Vagina (tissue), 2 donors: ENCODE data around the gene NEAT1. TPM values are rescaled to one million over a fixed set of nuclear protein-coding genes. Genes with fewer than 3 reads are reported as not detected.

Experiments used
- DNase-seq, 2 donors: peaks; one replicate each; pipeline ENCODE4 v3.0.0-alpha.2; 2017; ENCODE audit errors: extremely low spot score in 2 of 2
- H3K27ac ChIP-seq: fragments of 200-600 bp; sonication (generic); one replicate; pipeline ENCODE4 v1.5.1; 2019
- H3K27me3 ChIP-seq: fragments of 200-600 bp; sonication (generic); one replicate; pipeline ENCODE4 v1.5.1; 2019
- H3K36me3 ChIP-seq, 2 donors: fragments of 200-600 bp; sonication (generic); one replicate each; pipeline ENCODE4 v1.5.1; 2017 to 2019
- H3K4me1 ChIP-seq: fragments of 200-600 bp; sonication (generic); one replicate; pipeline ENCODE4 v1.5.1; 2019
- H3K4me3 ChIP-seq, 2 donors: fragments of 200-600 bp; sonication (generic); 1 replicate in 1 of 2; 2 replicates in 1 of 2; pipeline ENCODE4 v1.5.1; 2016 to 2019
- H3K9me3 ChIP-seq: fragments of 200-600 bp; sonication (generic); one replicate; pipeline ENCODE4 v1.5.1; 2019
- POLR2A ChIP-seq, 2 donors: fragments of 450-650 bp; IDR thresholded peaks; one replicate each; pipeline ENCODE4 v1.6.1; 2017; ENCODE audit warnings: antibody characterized with exemption in 2 of 2, mild to moderate bottlenecking in 2 of 2, moderate library complexity in 2 of 2
- POLR2AphosphoS5 ChIP-seq, 2 donors: sonication (generic); formaldehyde crosslinking; IDR thresholded peaks; one replicate each; pipeline ENCODE4 v1.9.0; 2017; ENCODE audit warnings: antibody characterized with exemption in 2 of 2, mild to moderate bottlenecking in 2 of 2, low read depth in 1 of 2; ENCODE audit not compliant: insufficient read depth in 1 of 2
- intact Hi-C: fragments of 100-400 bp; cut with DNase I; formaldehyde crosslinking; loops from one replicate; pipeline ENCODE4 v1.15.1; 2023
- total RNA-seq: library from RNA; depleted of rRNA; stranded (reverse); fragments of >200 nt; gene quantifications from one replicate; pipeline ENCODE4 v1.2.3, GENCODE V29; 2016
- TF ChIP-seq, protein P1 (sequence below), 3 experiments: fragments of 450-650 bp in 2 of 3; fragments of 200-600 bp in 1 of 3; sonication (generic) in 1 of 3; IDR thresholded peaks; one replicate each; pipeline ENCODE4 v1.5.1; 2017 to 2019; ENCODE audit warnings: antibody characterized with exemption in 3 of 3, mild to moderate bottlenecking in 2 of 3, moderate library complexity in 2 of 3

The NEAT1 gene
- total RNA-seq, 1 donor from 2014 or later: 857 TPM

DNA sequence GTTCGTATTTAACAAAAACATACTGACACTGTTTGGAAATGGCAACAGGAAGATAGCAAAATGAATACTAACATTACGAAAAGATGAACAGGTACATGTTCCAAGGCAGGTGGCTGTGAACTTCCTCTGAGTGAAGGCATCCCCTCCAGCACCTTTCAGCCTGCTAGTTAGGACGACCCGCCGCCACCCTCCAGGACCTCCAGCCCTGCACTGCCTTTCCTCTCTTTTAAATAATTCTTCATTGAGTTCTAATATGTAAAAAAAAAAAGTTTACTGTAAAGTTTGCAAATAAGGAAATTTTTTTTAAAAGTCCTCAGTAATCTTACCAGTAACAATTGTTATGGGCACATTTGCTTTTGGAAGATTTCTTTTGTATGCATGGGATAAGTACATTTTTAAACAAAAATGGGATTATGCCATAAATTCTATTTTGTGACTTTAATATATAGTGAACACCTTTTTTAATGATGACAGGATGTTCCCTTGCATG is 6.0 kb downstream of the NEAT1 start:
- H3K27ac ChIP-seq: peak overlapping the region; percentile 99

DNA sequence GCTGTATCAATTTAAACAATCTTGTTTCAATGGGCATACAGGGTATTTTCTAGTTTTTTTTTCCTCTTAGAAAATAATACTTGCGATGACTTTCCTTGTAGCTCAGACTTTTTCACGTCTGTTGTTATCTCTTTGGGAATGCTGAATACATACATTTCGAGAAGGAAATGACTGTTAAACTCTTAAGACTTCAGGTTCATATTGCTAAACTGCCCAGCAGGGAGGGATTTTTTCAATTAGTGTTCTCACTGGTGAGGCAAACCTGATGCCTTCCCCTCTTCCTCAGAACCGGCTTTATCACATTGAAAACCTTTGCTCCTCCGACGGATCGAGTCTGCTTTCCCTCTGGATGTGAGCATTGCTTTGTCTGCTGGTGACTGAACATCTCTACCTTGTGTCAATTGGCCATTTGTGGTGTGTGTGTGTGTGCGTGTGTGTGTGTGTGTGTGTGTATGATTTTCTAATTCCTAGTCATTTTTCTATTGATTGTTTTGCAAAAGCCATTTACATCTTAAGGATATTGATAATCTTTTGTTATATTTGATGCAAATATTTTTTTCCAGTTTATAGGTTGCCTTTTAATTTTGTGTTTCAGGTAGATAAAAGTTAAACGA is 6.6 kb downstream of the NEAT1 start:
- Histone ChIP-seq H3K4me1 (peaks cover 74% of the 10 kb centered on the region), H3K4me3 (peak overlapping the region; percentile 58 to 96), H3K36me3 (peaks cover 0 to 33% of the 10 kb centered on the region in 2 donors), H3K27me3 (no peaks in the 10 kb centered on the region), H3K9me3 (no peaks in the 10 kb centered on the region), H3K27ac (peak overlapping the region; percentile 99)
- peak in 1 of 2 donors; percentile 38 for TF ChIP-seq POLR2AphosphoS5 (IDR thresholded peaks at IDR 0.05; ENCODE audit: insufficient read depth in 1 of 2, low read depth in 1 of 2)
- TF ChIP-seq, protein P1, sequence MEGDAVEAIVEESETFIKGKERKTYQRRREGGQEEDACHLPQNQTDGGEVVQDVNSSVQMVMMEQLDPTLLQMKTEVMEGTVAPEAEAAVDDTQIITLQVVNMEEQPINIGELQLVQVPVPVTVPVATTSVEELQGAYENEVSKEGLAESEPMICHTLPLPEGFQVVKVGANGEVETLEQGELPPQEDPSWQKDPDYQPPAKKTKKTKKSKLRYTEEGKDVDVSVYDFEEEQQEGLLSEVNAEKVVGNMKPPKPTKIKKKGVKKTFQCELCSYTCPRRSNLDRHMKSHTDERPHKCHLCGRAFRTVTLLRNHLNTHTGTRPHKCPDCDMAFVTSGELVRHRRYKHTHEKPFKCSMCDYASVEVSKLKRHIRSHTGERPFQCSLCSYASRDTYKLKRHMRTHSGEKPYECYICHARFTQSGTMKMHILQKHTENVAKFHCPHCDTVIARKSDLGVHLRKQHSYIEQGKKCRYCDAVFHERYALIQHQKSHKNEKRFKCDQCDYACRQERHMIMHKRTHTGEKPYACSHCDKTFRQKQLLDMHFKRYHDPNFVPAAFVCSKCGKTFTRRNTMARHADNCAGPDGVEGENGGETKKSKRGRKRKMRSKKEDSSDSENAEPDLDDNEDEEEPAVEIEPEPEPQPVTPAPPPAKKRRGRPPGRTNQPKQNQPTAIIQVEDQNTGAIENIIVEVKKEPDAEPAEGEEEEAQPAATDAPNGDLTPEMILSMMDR (IDR thresholded peaks at IDR 0.05): no peak
- intact Hi-C loops: no loop called here
- peak in 1 of 2 donors; percentile 90 for DNase-seq

More for the DNA sequence above, 6.0 kb downstream of the NEAT1 start:
- Histone ChIP-seq H3K9me3 (no peaks in the 10 kb centered on the region), H3K4me3 (peak overlapping the region; percentile 58 to 96), H3K36me3 (peaks cover 0 to 35% of the 10 kb centered on the region in 2 donors), H3K27me3 (no peaks in the 10 kb centered on the region), H3K4me1 (peaks cover 73% of the 10 kb centered on the region)
- no peak for DNase-seq
- intact Hi-C loops: no loop called here
- TF ChIP-seq POLR2AphosphoS5 (IDR thresholded peaks at IDR 0.05; ENCODE audit: insufficient read depth in 1 of 2, low read depth in 1 of 2): no peak
- TF ChIP-seq POLR2A (IDR thresholded peaks at IDR 0.05): peak in 1 of 2 donors; percentile 2

DNA sequence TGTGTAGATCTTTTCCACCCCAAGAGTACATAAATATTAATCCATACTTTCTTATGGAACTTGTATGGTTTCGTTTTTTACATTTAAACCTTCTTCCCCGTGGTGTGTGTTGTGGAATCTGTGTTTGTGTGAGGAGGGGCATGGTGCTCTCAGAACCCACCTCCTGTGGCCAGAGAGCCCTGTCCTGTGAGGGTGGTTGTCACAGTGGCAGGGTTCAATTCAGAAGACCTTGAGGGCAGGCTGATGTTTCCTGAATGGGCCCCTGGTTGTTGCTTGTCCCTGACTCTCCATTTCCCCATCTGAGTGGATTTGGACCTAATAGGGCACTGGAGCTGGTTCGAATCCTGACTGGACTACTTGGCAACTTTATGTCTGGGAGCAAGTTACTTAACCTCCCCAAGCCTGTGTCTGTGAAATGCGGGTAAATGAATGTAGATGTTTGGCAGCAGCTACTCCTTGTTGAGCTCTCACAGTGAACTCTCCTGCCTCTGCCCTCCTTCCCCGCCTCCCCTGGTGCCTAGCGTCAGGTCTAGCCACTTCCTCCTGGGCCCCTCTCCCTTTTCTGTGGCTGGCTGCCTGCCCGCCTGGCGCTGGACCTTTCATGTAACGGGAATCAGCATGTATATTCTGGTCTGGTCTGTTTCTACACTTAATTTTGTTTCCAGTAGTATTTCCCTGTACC is 7.3 kb downstream of the NEAT1 start:
- Histone ChIP-seq H3K36me3 (peaks cover 0 to 33% of the 10 kb centered on the region in 2 donors), H3K4me1 (peaks cover 81% of the 10 kb centered on the region), H3K27ac (peak overlapping the region; percentile 99), H3K27me3 (no peaks in the 10 kb centered on the region), H3K4me3 (peak overlapping the region; percentile 48 to 96), H3K9me3 (no peaks in the 10 kb centered on the region)
- peak in 1 of 2 donors; percentile 91 for DNase-seq
- peak; percentile 13 to 89 for TF ChIP-seq POLR2AphosphoS5 (IDR thresholded peaks at IDR 0.05; ENCODE audit: insufficient read depth in 1 of 2, low read depth in 1 of 2)
- TF ChIP-seq, protein P1 (IDR thresholded peaks at IDR 0.05): no peak
- intact Hi-C loops: no loop called here

DNA sequence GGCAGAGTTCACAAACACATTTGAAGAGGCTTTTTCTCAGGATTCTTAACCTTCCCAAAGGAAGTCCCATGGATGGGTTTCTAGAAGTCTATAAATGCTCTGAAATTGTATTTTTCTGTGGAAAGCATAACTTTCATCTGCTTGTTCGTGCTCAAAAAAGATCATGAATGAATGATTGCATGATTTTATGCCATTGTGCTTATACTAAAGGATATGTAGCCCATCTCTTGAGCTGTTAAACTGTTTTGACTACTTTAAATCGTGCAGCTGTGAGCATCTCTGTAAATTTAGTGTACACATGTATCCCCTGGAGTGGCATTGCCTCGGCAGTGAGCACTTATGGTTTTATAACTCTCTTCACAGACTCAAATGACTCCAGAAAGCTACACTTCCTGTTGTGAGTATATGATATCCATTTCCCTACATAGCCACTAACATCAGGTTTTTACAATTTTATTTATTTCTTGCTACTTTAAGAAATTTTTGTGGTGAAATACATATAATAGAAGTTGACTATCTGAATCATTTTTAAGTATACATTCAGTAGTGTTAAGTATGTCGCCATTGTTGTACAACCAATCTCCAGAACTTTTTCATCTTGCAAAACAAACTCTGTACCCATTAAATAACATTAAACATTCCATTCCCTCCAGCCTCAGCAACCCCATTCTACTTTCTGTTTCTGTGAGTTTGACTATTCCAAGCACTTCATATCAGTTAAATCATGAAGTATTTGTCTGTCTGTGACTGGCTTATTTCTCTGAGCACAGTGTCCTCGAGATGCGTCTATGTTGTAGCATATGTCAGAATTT is 8.0 kb downstream of the NEAT1 start:
- intact Hi-C loops: no loop called here
- H3K4me3 ChIP-seq: peak overlapping the region; percentile 48 to 96
- H3K27me3 ChIP-seq: no peaks in the 10 kb centered on the region
- TF ChIP-seq POLR2A (IDR thresholded peaks at IDR 0.05) (no peak), POLR2AphosphoS5 (IDR thresholded peaks at IDR 0.05; ENCODE audit: insufficient read depth in 1 of 2, low read depth in 1 of 2) (peak in 1 of 2 donors; percentile 41)
- TF ChIP-seq, protein P1 (IDR thresholded peaks at IDR 0.05): no peak
- DNase-seq: no peak
- peaks cover 86% of the 10 kb centered on the region for H3K4me1 ChIP-seq
- H3K9me3 ChIP-seq: no peaks in the 10 kb centered on the region
- peaks cover 0 to 34% of the 10 kb centered on the region in 2 donors for H3K36me3 ChIP-seq
- peak overlapping the region; percentile 99 for H3K27ac ChIP-seq

DNA sequence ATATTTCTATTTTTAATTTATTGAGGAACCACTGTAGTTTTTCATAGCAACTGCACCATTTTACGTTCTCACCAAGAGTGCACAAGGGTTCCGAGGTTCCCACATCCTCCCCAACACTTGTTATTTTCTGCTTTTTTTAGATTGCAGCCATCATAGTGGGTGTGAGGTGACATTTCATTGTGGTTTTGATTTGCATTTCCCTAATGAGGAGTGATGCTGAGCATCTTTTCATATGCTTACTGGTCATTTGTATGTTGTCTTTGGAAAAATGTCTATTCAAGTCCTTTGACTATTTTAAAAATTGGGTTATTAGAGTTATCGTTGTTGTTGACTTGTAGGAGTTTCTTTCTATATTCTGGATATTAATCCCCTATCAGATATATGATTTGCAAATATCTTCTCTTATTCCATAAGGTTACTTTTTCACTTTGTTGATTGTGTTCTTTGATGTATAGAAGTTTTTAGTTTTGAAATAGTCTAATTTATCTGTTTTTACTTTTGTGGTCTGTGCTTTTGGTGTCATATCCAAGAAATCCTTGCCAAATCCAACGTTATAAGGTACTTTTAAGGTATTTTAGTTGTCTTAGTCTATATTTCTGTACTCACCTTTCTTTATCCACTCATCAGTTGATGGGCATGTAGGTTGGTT is 9.0 kb downstream of the NEAT1 start:
- Histone ChIP-seq H3K27ac (peak overlapping the region; percentile 99), H3K9me3 (no peaks in the 10 kb centered on the region), H3K36me3 (peaks cover 0 to 35% of the 10 kb centered on the region in 2 donors), H3K4me1 (peaks cover 94% of the 10 kb centered on the region), H3K4me3 (peak overlapping the region; percentile 5 to 48), H3K27me3 (no peaks in the 10 kb centered on the region)
- TF ChIP-seq, protein P1 (IDR thresholded peaks at IDR 0.05): no peak
- TF ChIP-seq POLR2AphosphoS5 (IDR thresholded peaks at IDR 0.05; ENCODE audit: insufficient read depth in 1 of 2, low read depth in 1 of 2): peak in 1 of 2 donors; percentile 49
- no peak for DNase-seq
- intact Hi-C loops: no loop called here
